Measurements from ENCODE around the gene KCNH1. TPM values are rescaled to one million over a fixed set of nuclear protein-coding genes. Genes with fewer than 3 reads are reported as not detected.

KCNH1 gene
- polyA plus RNA-seq, 1 donor from 2014 or later = 3.9 TPM

GRCh38 chr1:210746024-210746731, 387.8 kb downstream of the KCNH1 start:
- Histone ChIP-seq H3K27ac (ENCODE audit: low read length) (no peak overlapping the region), H3K9me3 (ENCODE audit: low read length) (no peaks in the 10 kb centered on the region), H3F3A (ENCODE audit: insufficient read depth, low read length, poor library complexity, severe bottlenecking) (no peaks in the 10 kb centered on the region), H3K9me2 (ENCODE audit: insufficient read depth, low read length) (no peaks in the 10 kb centered on the region), H3K27me3 (ENCODE audit: insufficient read depth, low read depth, low read length) (no peaks in the 10 kb centered on the region), H2AFZ (ENCODE audit: low read depth, low read length) (no peak overlapping the region), H3K79me2 (replicated peaks; ENCODE audit: insufficient read depth, low read length) (no peaks in the 10 kb centered on the region), H3K9ac (ENCODE audit: low read length) (no peak overlapping the region), H3K36me3 (ENCODE audit: insufficient read depth, low read length) (no peaks in the 10 kb centered on the region), H3K4me2 (ENCODE audit: low read length) (no peak overlapping the region), H3K4me3 (ENCODE audit: low read length) (no peak overlapping the region), H4K20me1 (ENCODE audit: insufficient read depth) (no peaks in the 10 kb centered on the region)
- TF ChIP-seq EP300 (conservative IDR thresholded peaks at IDR 0.05; ENCODE audit: poor library complexity, severe bottlenecking) (no peak), EZH2 (IDR thresholded peaks at IDR 0.05; ENCODE audit: borderline replicate concordance, insufficient read depth, low read length, poor library complexity, severe bottlenecking) (no peak), SMC3 (conservative IDR thresholded peaks at IDR 0.05; ENCODE audit: poor library complexity) (no peak), MXI1 (conservative IDR thresholded peaks at IDR 0.05; ENCODE audit: poor library complexity, severe bottlenecking) (no peak), POLR2AphosphoS5 (IDR thresholded peaks at IDR 0.05) (no peak), REST (IDR thresholded peaks at IDR 0.05; ENCODE audit: borderline replicate concordance) (no peak), CTCF (IDR thresholded peaks at IDR 0.05; ENCODE audit: poor library complexity, severe bottlenecking) (no peak), RAD21 (conservative IDR thresholded peaks at IDR 0.05) (no peak), TAF1 (IDR thresholded peaks at IDR 0.05; ENCODE audit: low read depth) (no peak)

GRCh38 chr1:210743038-210743437, 390.9 kb downstream of the KCNH1 start:
- TF ChIP-seq RAD21 (conservative IDR thresholded peaks at IDR 0.05) (no peak), EZH2 (IDR thresholded peaks at IDR 0.05; ENCODE audit: borderline replicate concordance, insufficient read depth, low read length, poor library complexity, severe bottlenecking) (no peak), TAF1 (IDR thresholded peaks at IDR 0.05; ENCODE audit: low read depth) (no peak), REST (IDR thresholded peaks at IDR 0.05; ENCODE audit: borderline replicate concordance) (no peak), CTCF (IDR thresholded peaks at IDR 0.05; ENCODE audit: poor library complexity, severe bottlenecking) (no peak), POLR2AphosphoS5 (IDR thresholded peaks at IDR 0.05) (no peak), SMC3 (conservative IDR thresholded peaks at IDR 0.05; ENCODE audit: poor library complexity) (no peak), EP300 (conservative IDR thresholded peaks at IDR 0.05; ENCODE audit: poor library complexity, severe bottlenecking) (no peak), MXI1 (conservative IDR thresholded peaks at IDR 0.05; ENCODE audit: poor library complexity, severe bottlenecking) (no peak)

More at GRCh38 chr1:210743038-210743437, 390.9 kb downstream of the KCNH1 start:
- Histone ChIP-seq H3K27ac (ENCODE audit: low read length) (no peak overlapping the region), H3K79me2 (replicated peaks; ENCODE audit: insufficient read depth, low read length) (no peaks in the 10 kb centered on the region), H3K9me3 (ENCODE audit: low read length) (no peaks in the 10 kb centered on the region), H3K9me2 (ENCODE audit: insufficient read depth, low read length) (no peaks in the 10 kb centered on the region), H2AFZ (ENCODE audit: low read depth, low read length) (no peak overlapping the region), H3K4me3 (ENCODE audit: low read length) (no peak overlapping the region), H3K36me3 (ENCODE audit: insufficient read depth, low read length) (no peaks in the 10 kb centered on the region), H3F3A (ENCODE audit: insufficient read depth, low read length, poor library complexity, severe bottlenecking) (no peaks in the 10 kb centered on the region), H3K4me2 (ENCODE audit: low read length) (no peak overlapping the region), H3K27me3 (ENCODE audit: insufficient read depth, low read depth, low read length) (no peaks in the 10 kb centered on the region), H3K9ac (ENCODE audit: low read length) (no peak overlapping the region), H4K20me1 (ENCODE audit: insufficient read depth) (no peaks in the 10 kb centered on the region)

All from neural cell (in vitro differentiated cells).